HCT116 (cell line): Measurements from ENCODE around the gene DNAJB1. TPM values are rescaled to one million over a fixed set of nuclear protein-coding genes. Genes with fewer than 3 reads are reported as not detected.
"Not testable (repeated sequence)": the region's sequence is repeated elsewhere in the genome, so short reads cannot be mapped to it uniquely, and the experiment has no call there.

ENCODE experiments used
- ATAC-seq: fragments of 200-7000 bp; cut with Tn5 transposase; 2 replicates; pipeline ENCODE4 v1.9.1; 2020; ENCODE audit warnings: mild to moderate bottlenecking, moderate library complexity
- BruUV-seq: library from RNA; stranded (reverse); fragments of 400-500 nt; replicated peaks from 2 replicates; lab custom pipeline; 2021; lab: Mats Ljungman, UMichigan
- CTCF ChIA-PET: fragments of 300-600 bp; sonication (Branson Sonifier 250); formaldehyde crosslinking; loops from one replicate; lab custom pipeline; 2021; ENCODE audit warnings: antibody characterized with exemption; lab: Charles Lee
- POLR2A ChIA-PET: fragments of 300-600, 350-600 bp; sonication (Branson Sonifier 250); formaldehyde crosslinking; loops from one replicate; lab custom pipeline; 2021; ENCODE audit warnings: antibody characterized with exemption; lab: Charles Lee
- RAD21 ChIA-PET, 2 experiments: fragments of 300-600 bp; sonication (Branson Sonifier 250); formaldehyde crosslinking; loops; one replicate each; lab custom pipeline; 2023; ENCODE audit warnings: low total read pairs in 2 of 2; ENCODE audit not compliant: uncharacterized antibody in 2 of 2, unreplicated experiment in 2 of 2, low non-redundant PET in 1 of 2; lab: Charles Lee
- DNase-seq: peaks from one replicate; pipeline ENCODE4 v3.0.0-alpha.2; 2010; ENCODE audit warnings: low read depth, low spot score
- H2AFZ ChIP-seq: fragments of 200-600 bp; shearing (Covaris generic), sonication (generic); 2 replicates; pipeline ENCODE4 v1.6.1; 2017; ENCODE audit warnings: low read depth, mixed run types, mixed read lengths, antibody characterized with exemption, low read length; ENCODE audit not compliant: poor library complexity, severe bottlenecking
- H3K27ac ChIP-seq: 2 replicates; pipeline ENCODE4 v1.5.1; 2012; ENCODE audit warnings: low read depth, low read length
- H3K27me3 ChIP-seq: fragments of 200-600 bp; sonication (generic); 2 replicates; pipeline ENCODE4 v1.6.1; 2016; ENCODE audit warnings: mixed run types, low read length, mixed read lengths; ENCODE audit not compliant: insufficient read depth
- H3K36me3 ChIP-seq, 2 experiments: fragments of 200-500 bp in 1 of 2; fragments of 200-600 bp in 1 of 2; sonication (Bioruptor generic) in 1 of 2; sonication (generic) in 1 of 2; 2 replicates each; pipeline versions ENCODE4 v1.5.1 to v1.6.1; 2014 to 2016; ENCODE audit warnings: low read length in 2 of 2, inconsistent platforms in 1 of 2, mixed read lengths in 1 of 2, mixed run types in 1 of 2; ENCODE audit not compliant: insufficient read depth in 2 of 2, control insufficient read depth in 1 of 2
- H3K4me1 ChIP-seq, 2 experiments: fragments of 200-600 bp in 1 of 2; sonication (generic) in 1 of 2; 2 replicates each; pipeline versions ENCODE4 v1.5.1 to v1.6.1; 2012 to 2017; ENCODE audit warnings: low read length in 2 of 2, inconsistent platforms in 1 of 2, mild to moderate bottlenecking in 1 of 2, mixed read lengths in 1 of 2, mixed run types in 1 of 2, moderate library complexity in 1 of 2; ENCODE audit not compliant: insufficient read depth in 2 of 2, control insufficient read depth in 1 of 2
- H3K4me2 ChIP-seq: fragments of 200-600 bp; sonication (generic); 2 replicates; pipeline ENCODE4 v1.6.1; 2017; ENCODE audit warnings: mixed run types, low read length, mixed read lengths
- H3K4me3 ChIP-seq, 2 experiments: fragments of 200-600 bp in 1 of 2; sonication (generic) in 1 of 2; replicated peaks in 1 of 2; 2 replicates each; pipeline ENCODE4 v1.5.1; 2011 to 2016; ENCODE audit warnings: low read length in 2 of 2, control low read depth in 1 of 2, low read depth in 1 of 2, mild to moderate bottlenecking in 1 of 2, mixed read lengths in 1 of 2, mixed run types in 1 of 2
- H3K79me2 ChIP-seq: fragments of 200-600 bp; sonication (generic); 2 replicates; pipeline ENCODE4 v1.6.1; 2017; ENCODE audit warnings: mild to moderate bottlenecking, mixed run types, low read length, moderate library complexity, mixed read lengths; ENCODE audit not compliant: insufficient read depth
- H3K9ac ChIP-seq: fragments of 200-600 bp; sonication (generic); 2 replicates; pipeline ENCODE4 v1.6.1; 2016; ENCODE audit warnings: low read length, mixed read lengths
- H3K9me2 ChIP-seq: fragments of 200-600 bp; sonication (generic), shearing (Covaris generic); 2 replicates; pipeline ENCODE4 v1.6.1; 2017; ENCODE audit warnings: mixed run types, mild to moderate bottlenecking, moderate library complexity; ENCODE audit not compliant: insufficient read depth
- H3K9me3 ChIP-seq, 2 experiments: fragments of 200-500 bp in 1 of 2; fragments of 200-600 bp in 1 of 2; sonication (Bioruptor generic) in 1 of 2; sonication (generic) in 1 of 2; 2 replicates each; pipeline ENCODE4 v1.6.1; 2014 to 2017; ENCODE audit warnings: low read length in 2 of 2, mixed read lengths in 2 of 2, inconsistent platforms in 1 of 2, low read depth in 1 of 2, mild to moderate bottlenecking in 1 of 2, mixed run types in 1 of 2, moderate library complexity in 1 of 2; ENCODE audit not compliant: control insufficient read depth in 1 of 2, insufficient read depth in 1 of 2
- H4K20me1 ChIP-seq: fragments of 200-600 bp; sonication (generic), shearing (Covaris generic); 2 replicates; pipeline ENCODE4 v1.6.1; 2017; ENCODE audit warnings: mixed run types, mild to moderate bottlenecking, moderate library complexity; ENCODE audit not compliant: insufficient read depth
- EZH2phosphoT487 ChIP-seq: fragments of 200-600 bp; IDR thresholded peaks from 2 replicates; pipeline ENCODE4 v1.6.1; 2018; ENCODE audit warnings: antibody characterized with exemption, borderline replicate concordance
- ZFX ChIP-seq: fragments of 450-650 bp; IDR thresholded peaks from 2 replicates; pipeline ENCODE4 v1.6.1; 2017
- intact Hi-C: fragments of 100-400 bp; cut with micrococcal nuclease; formaldehyde crosslinking; loops from 2 replicates; pipeline ENCODE4 v1.10.0; 2022
- total RNA-seq: library from RNA; stranded (reverse); gene quantifications from one replicate; pipeline ENCODE4 v1.2.1, GENCODE V29; 2021; ENCODE audit not compliant: unreplicated experiment

DNAJB1 gene
- total RNA-seq, 1 experiment from 2014 or later, result 175 TPM

- Histone ChIP-seq H3K9me3 (no peaks in the 10 kb centered on the region), H3K4me2 (no peak overlapping the region), H3K4me3 (no peak overlapping the region), H2AFZ (no peak overlapping the region), H3K4me1 (peaks cover 7 to 19% of the 10 kb centered on the region in 2 experiments; a peak in 3 of 4 replicates), H3K27ac (no peak overlapping the region), H3K79me2 (peaks cover 53% of the 10 kb centered on the region), H3K27me3 (no peaks in the 10 kb centered on the region), H3K9ac (no peak overlapping the region), H3K9me2 (no peaks in the 10 kb centered on the region), H3K36me3 (peaks cover 0 to 4% of the 10 kb centered on the region in 2 experiments; a peak in 2 of 4 replicates), H4K20me1 (no peaks in the 10 kb centered on the region)
- BruUV-seq, result TSS peak; percentile 84
- TF ChIP-seq ZFX, result no peak
- TF ChIP-seq EZH2phosphoT487, result no peak
- ChIA-PET RAD21 (no interaction called here), CTCF (no interaction called here), POLR2A (no interaction called here)
- intact Hi-C loops, result no loop called here
- no peak for ATAC-seq
- no peak for DNase-seq
Observed at GRCh38 chr19:14565298-14565679, 47.1 kb upstream of the DNAJB1 start.

GRCh38 chr19:14564652-14565297, 46.6 kb upstream of the DNAJB1 start:
- H4K20me1 ChIP-seq, BruUV-seq: not testable (repeated sequence)

More at GRCh38 chr19:14564652-14565297, 46.6 kb upstream of the DNAJB1 start:
- H3K4me2 ChIP-seq, H3K4me3 ChIP-seq, intact Hi-C loops, DNase-seq, H3K9ac ChIP-seq, H3K27ac ChIP-seq, POLR2A ChIA-PET, H3K36me3 ChIP-seq, H3K9me2 ChIP-seq, H2AFZ ChIP-seq, RAD21 ChIA-PET, CTCF ChIA-PET, H3K27me3 ChIP-seq, H3K9me3 ChIP-seq: not testable (repeated sequence)
- ATAC-seq, result peak; percentile 22
- Histone ChIP-seq H3K4me1 (peaks cover 7 to 19% of the 10 kb centered on the region in 2 experiments; a peak in 3 of 4 replicates), H3K79me2 (peaks cover 54% of the 10 kb centered on the region)
